ENCODE data around the gene APEX1.

DNA sequence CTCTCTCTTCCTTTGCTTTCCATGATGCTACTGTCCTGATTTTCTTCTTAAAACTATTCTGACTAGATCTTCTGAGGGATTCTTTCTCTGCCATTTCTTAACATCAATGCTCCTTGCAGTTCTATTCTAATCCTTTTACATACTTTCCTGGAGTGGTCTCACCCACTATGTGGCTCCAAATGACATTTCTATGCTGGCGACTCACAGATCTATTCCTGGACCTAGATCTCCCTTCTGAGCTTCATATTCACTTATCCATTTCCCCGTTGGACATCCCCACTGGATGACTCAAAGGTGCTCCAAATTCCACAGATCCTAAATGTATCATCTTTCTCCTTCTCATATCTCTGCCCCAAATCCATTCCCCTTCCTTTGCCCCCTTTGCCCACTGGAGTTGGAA, 45.8 kb upstream of the APEX1 start:
- TF ChIP-seq, protein P1, sequence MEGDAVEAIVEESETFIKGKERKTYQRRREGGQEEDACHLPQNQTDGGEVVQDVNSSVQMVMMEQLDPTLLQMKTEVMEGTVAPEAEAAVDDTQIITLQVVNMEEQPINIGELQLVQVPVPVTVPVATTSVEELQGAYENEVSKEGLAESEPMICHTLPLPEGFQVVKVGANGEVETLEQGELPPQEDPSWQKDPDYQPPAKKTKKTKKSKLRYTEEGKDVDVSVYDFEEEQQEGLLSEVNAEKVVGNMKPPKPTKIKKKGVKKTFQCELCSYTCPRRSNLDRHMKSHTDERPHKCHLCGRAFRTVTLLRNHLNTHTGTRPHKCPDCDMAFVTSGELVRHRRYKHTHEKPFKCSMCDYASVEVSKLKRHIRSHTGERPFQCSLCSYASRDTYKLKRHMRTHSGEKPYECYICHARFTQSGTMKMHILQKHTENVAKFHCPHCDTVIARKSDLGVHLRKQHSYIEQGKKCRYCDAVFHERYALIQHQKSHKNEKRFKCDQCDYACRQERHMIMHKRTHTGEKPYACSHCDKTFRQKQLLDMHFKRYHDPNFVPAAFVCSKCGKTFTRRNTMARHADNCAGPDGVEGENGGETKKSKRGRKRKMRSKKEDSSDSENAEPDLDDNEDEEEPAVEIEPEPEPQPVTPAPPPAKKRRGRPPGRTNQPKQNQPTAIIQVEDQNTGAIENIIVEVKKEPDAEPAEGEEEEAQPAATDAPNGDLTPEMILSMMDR (IDR thresholded peaks at IDR 0.05; ENCODE audit: control extremely low read depth in 1 of 3, insufficient read depth in 1 of 3, low read depth in 1 of 3, low read length in 3 of 3) = no peak
- TF ChIP-seq CEBPB (IDR thresholded peaks at IDR 0.05; ENCODE audit: low read depth, low read length) (no peak), EP300 (IDR thresholded peaks at IDR 0.05; ENCODE audit: borderline replicate concordance in 1 of 2, low read depth in 2 of 2, low read length in 2 of 2) (no peak), KDM5A (IDR thresholded peaks at IDR 0.05; ENCODE audit: low read length) (no peak), CREB1 (IDR thresholded peaks at IDR 0.05) (no peak), JUND (IDR thresholded peaks at IDR 0.05; ENCODE audit: low read length) (no peak)
